Type B pancreatic cell (in vitro differentiated cells): ENCODE results near the gene SHQ1. TPM values are rescaled to one million over a fixed set of nuclear protein-coding genes. Genes with fewer than 3 reads are reported as not detected.

Experiments
- DNase-seq: peaks from one replicate; pipeline ENCODE4 v3.0.0; 2021; ENCODE audit warnings: mixed read lengths; ENCODE audit not compliant: unreplicated experiment; ENCODE audit errors: extremely low spot score
- H3K27ac Mint-ChIP-seq: 2 replicates; pipeline ENCODE4 v1.8.0; 2021; ENCODE audit warnings: mild to moderate bottlenecking, mixed read lengths
- H3K27me3 Mint-ChIP-seq: 2 replicates; pipeline ENCODE4 v1.8.0; 2021; ENCODE audit warnings: mixed read lengths
- H3K36me3 Mint-ChIP-seq: 2 replicates; pipeline ENCODE4 v1.8.0; 2021; ENCODE audit warnings: mixed read lengths
- H3K4me1 Mint-ChIP-seq: one replicate; pipeline ENCODE4 v1.8.0; 2021; ENCODE audit warnings: mixed read lengths; ENCODE audit not compliant: unreplicated experiment
- H3K4me3 Mint-ChIP-seq: 2 replicates; pipeline ENCODE4 v1.8.0; 2021; ENCODE audit warnings: mild to moderate bottlenecking, mixed read lengths
- H3K9me3 Mint-ChIP-seq: 2 replicates; pipeline ENCODE4 v1.8.0; 2021; ENCODE audit warnings: mixed read lengths
- total RNA-seq: library from RNA; stranded (reverse); gene quantifications from 2 replicates; pipeline ENCODE4 v1.2.1, GENCODE V29; 2021; ENCODE audit warnings: low replicate concordance
- TF ChIP-seq, protein P1 (sequence below): fragments of 200-600 bp; sonication (generic); conservative IDR thresholded peaks from 2 replicates; pipeline ENCODE4 v1.5.0; 2021; ENCODE audit warnings: antibody characterized with exemption, mild to moderate bottlenecking

SHQ1 gene
- total RNA-seq, 1 donor from 2014 or later: 22.9 TPM

DNA sequence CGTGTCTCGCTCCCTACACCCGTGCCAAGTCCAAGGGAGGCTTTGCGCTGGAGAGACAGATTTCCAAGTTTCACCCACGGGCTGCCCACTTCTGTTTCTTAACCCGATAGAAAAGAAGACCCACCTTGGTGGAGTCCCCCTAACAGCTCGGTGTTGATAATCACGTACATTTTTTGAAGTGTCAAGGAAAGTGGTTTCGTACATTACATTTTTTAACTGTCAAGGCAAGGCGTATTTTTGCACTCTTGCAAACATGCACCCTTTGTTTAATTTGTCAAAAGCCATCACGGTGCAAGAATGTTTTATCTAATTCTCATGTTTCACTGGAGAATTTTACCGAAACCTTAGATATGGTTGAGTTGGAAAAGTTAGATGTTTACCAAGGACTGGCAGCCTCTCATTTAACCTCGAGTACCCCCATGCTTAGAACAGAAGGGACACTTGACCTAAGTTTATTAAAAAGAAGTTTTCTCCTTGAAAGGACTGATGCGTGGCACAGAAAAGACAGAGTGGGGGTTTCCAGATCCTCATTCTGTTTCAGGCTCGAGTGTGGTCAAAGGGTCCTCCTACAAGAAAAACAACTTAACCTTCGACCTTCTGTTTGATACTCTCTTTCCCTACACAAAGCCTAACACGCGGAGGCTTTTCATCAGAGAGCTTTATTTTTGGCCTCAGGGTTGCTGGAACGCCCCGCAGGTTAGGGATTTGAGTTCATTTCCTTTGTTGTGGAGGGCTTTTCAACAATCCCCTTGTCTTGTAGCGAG lies 40.5 kb upstream of the SHQ1 start:
- no peaks in the 10 kb centered on the region for H3K36me3 Mint-ChIP-seq
- DNase-seq: no peak
- H3K27ac Mint-ChIP-seq: peak overlapping the region; percentile 25
- peaks cover 15% of the 10 kb centered on the region for H3K27me3 Mint-ChIP-seq
- peak overlapping the region; percentile 87 for H3K4me3 Mint-ChIP-seq
- peaks cover 43% of the 10 kb centered on the region for H3K4me1 Mint-ChIP-seq
- TF ChIP-seq, protein P1, sequence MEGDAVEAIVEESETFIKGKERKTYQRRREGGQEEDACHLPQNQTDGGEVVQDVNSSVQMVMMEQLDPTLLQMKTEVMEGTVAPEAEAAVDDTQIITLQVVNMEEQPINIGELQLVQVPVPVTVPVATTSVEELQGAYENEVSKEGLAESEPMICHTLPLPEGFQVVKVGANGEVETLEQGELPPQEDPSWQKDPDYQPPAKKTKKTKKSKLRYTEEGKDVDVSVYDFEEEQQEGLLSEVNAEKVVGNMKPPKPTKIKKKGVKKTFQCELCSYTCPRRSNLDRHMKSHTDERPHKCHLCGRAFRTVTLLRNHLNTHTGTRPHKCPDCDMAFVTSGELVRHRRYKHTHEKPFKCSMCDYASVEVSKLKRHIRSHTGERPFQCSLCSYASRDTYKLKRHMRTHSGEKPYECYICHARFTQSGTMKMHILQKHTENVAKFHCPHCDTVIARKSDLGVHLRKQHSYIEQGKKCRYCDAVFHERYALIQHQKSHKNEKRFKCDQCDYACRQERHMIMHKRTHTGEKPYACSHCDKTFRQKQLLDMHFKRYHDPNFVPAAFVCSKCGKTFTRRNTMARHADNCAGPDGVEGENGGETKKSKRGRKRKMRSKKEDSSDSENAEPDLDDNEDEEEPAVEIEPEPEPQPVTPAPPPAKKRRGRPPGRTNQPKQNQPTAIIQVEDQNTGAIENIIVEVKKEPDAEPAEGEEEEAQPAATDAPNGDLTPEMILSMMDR: no peak
- no peaks in the 10 kb centered on the region for H3K9me3 Mint-ChIP-seq

DNA sequence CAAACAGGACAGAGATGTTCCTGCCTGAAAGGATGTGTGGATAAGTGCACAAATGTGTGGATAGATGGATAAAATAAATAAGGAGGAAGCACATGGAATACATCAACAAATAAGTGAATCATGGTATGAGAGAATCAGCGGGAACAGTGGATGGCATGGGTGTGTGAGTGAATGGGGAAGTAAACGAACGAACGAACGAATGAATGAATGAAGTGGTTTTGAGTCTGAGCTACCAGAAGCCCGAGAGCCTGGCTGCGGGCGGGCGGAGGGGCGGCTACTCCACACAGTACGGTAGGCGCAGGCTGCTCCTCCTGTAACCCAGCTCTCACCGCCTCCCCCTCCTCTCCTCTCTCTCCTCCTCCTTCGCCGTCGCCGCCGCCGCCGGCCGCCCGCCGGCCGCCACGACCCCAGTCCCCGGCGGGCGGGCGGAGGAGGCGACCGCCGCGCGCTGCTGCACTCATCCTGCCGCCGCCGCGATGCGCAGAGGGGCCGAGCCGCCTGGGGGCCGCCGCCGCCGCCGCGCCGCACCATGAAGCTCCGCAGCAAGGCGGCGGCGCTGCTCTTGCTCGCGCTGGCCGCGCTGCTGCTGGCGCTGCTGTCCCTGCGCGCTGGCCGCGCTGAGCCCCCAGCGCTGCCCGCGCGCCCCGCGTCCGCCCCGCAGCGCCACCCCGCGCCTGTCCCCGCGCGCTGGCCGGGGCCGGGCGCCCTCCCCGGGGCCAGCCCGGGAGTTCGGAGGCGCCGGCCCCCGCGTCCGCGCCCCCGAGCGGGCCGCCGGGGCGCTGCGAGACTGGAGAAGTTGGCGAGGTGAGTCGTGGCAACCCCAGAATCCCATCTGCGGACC lies 39.7 kb upstream of the SHQ1 start, which contains the start of gene GXYLT2:
Gene GXYLT2, plus strand, starts transcription at position 342 of the 841 bp plus-strand sequence. Its CDS starts 188 bp downstream, at position 530.
- Mint-ChIP-seq H3K36me3 (no peaks in the 10 kb centered on the region), H3K27me3 (peaks cover 15% of the 10 kb centered on the region), H3K27ac (peak within 1 kb of the TSS; percentile 25), H3K9me3 (no peaks in the 10 kb centered on the region), H3K4me3 (peak within 1 kb of the TSS; percentile 88), H3K4me1 (peaks cover 43% of the 10 kb centered on the region)
- TF ChIP-seq, protein P1: no peak
- peak; percentile 78 for DNase-seq

DNA sequence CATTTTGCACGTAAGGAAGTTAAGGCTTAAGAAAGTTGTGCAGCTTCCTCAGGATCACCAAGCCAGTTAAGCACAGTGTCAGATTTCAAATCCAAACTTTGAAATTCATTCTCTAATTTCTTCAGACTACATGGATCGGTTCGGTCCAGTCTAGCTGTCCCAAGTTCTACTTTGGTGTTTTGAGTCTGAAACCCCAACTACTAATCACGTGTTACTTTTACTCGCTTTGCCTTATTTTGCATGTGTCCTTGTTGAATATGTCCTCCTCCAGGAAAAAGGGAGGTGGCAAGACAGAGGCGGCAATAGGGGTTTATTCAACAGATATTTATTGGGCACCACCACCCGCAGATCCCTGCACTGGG lies 39.1 kb upstream of the SHQ1 start:
- peak overlapping the region; percentile 0 for H3K27ac Mint-ChIP-seq
- H3K4me3 Mint-ChIP-seq: peak overlapping the region; percentile 88
- TF ChIP-seq, protein P1: no peak
- no peak for DNase-seq
- H3K36me3 Mint-ChIP-seq: no peaks in the 10 kb centered on the region
- peaks cover 15% of the 10 kb centered on the region for H3K27me3 Mint-ChIP-seq
- H3K4me1 Mint-ChIP-seq: peaks cover 41% of the 10 kb centered on the region
- H3K9me3 Mint-ChIP-seq: no peaks in the 10 kb centered on the region

DNA sequence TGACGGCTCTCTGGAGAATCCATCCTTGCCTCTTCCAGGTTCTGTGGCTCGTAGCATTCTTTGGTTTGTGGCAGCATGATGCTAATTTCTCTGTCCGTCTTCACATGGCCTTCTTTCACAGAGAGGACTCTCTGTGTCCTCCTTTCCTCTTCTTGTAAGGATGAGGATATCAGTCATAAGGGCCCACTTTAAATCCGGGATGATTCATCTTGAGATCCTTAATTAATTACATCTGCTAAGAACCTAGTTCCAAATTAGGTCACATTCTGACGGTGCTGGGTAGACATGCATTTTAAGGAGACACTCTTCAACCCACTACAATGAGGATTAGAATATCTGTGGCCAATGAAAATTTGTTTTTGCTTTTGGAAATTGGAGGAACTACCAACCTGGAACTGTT lies 23.9 kb upstream of the SHQ1 start:
- Mint-ChIP-seq H3K4me1 (no peaks in the 10 kb centered on the region), H3K9me3 (no peaks in the 10 kb centered on the region), H3K36me3 (no peaks in the 10 kb centered on the region), H3K27me3 (peaks cover 19% of the 10 kb centered on the region), H3K27ac (no peak overlapping the region), H3K4me3 (no peak overlapping the region)
- no peak for DNase-seq
- TF ChIP-seq, protein P1: no peak

DNA sequence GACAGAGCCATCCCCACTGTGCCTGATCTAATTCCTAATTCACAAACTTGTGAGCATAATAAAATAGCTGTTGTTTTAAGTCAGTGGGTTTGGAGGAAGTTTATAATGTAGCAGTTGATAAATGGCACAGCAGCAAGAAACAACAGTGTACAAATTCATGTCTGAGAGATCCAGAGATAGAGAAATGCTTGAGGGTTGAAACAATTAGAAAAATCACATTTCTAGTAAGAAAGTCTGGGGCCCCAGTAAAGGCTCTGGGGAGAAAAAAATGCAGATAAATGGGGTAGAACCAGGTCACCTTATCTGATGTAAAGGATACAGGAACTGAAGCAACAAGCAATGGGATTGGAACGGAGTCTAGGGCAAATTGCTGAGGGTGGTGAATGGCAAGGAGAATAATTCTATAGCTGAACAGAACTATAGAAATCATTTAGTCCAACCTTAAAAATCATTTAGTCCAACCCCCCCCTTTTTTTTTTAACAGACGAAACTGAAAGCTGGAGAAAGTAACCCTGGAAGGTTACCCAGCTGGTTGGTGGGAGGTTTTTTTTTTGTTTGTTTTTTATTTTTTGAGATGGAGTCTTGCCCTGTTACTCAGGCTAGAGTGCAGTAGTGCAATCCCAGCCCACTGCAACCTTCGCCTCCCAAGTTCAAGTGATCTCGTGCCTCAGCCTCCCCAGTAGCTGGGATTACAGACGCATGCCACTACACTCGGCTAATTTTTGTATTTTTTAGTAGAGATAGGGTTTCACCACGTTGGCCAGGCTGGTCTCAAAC lies 14.3 kb upstream of the SHQ1 start:
- Mint-ChIP-seq H3K4me1 (peaks cover 6% of the 10 kb centered on the region), H3K9me3 (no peaks in the 10 kb centered on the region), H3K4me3 (peak overlapping the region; percentile 17), H3K27ac (peak overlapping the region; percentile 25), H3K36me3 (no peaks in the 10 kb centered on the region), H3K27me3 (peaks cover 17% of the 10 kb centered on the region)
- TF ChIP-seq, protein P1: no peak
- DNase-seq: no peak
